GM20431 (cell line): ENCODE results near the gene BRINP2.

Experiments
- in situ Hi-C: fragments of 300-500 bp; cut with MseI, MboI; formaldehyde crosslinking; loops from one replicate; pipeline ENCODE4 v1.15.0; 2020; ENCODE audit warnings: low sequenced_read_pairs; ENCODE audit not compliant: unreplicated experiment

The BRINP2 gene

GRCh38 chr1:177170756-177171535, at the start of gene BRINP2:
Gene BRINP2, plus strand, starts transcription at chr1:177170958. Its CDS starts 58,919 bp downstream, at chr1:177229877.
- in situ Hi-C loops, result no loop called here

- in situ Hi-C loops, result no loop called here
Measured at GRCh38 chr1:177122461-177123251, 48.1 kb upstream of the BRINP2 start.

GRCh38 chr1:177124577-177125278, 46.0 kb upstream of the BRINP2 start:
- in situ Hi-C loops, result no loop called here

- in situ Hi-C loops, result no loop called here
Measured at GRCh38 chr1:177126267-177126666, 44.5 kb upstream of the BRINP2 start.

- in situ Hi-C loops, result no loop called here
Measured at GRCh38 chr1:177128665-177129281, 42.0 kb upstream of the BRINP2 start.

GRCh38 chr1:177130451-177130945, 40.3 kb upstream of the BRINP2 start:
- in situ Hi-C loops, result no loop called here

- in situ Hi-C loops, result no loop called here
Measured at GRCh38 chr1:177131723-177132122, 39.0 kb upstream of the BRINP2 start.

- in situ Hi-C loops, result no loop called here
Measured at GRCh38 chr1:177132141-177132540, 38.6 kb upstream of the BRINP2 start.

- in situ Hi-C loops, result no loop called here
Measured at GRCh38 chr1:177133977-177134538, 36.7 kb upstream of the BRINP2 start.

GRCh38 chr1:177135250-177135649, 35.5 kb upstream of the BRINP2 start:
- in situ Hi-C loops, result no loop called here

GRCh38 chr1:177137814-177138213, 32.9 kb upstream of the BRINP2 start:
- in situ Hi-C loops, result no loop called here

GRCh38 chr1:177138347-177138746, 32.4 kb upstream of the BRINP2 start:
- in situ Hi-C loops, result no loop called here

- in situ Hi-C loops, result no loop called here
Measured at GRCh38 chr1:177142010-177142409, 28.7 kb upstream of the BRINP2 start.

GRCh38 chr1:177142791-177143271, 27.9 kb upstream of the BRINP2 start:
- in situ Hi-C loops, result no loop called here

GRCh38 chr1:177145106-177146070, 25.4 kb upstream of the BRINP2 start:
- in situ Hi-C loops, result no loop called here

- in situ Hi-C loops, result no loop called here
Measured at GRCh38 chr1:177146499-177146898, 24.3 kb upstream of the BRINP2 start.

GRCh38 chr1:177162243-177162642, 8.5 kb upstream of the BRINP2 start:
- in situ Hi-C loops, result no loop called here

GRCh38 chr1:177163844-177164379, 6.8 kb upstream of the BRINP2 start:
- in situ Hi-C loops, result no loop called here
